ENCODE data around the gene ACOT11.
"Not testable (repeated sequence)": the region's sequence is repeated elsewhere in the genome, so short reads cannot be mapped to it uniquely, and the experiment has no call there.

ACOT11 gene

DNA sequence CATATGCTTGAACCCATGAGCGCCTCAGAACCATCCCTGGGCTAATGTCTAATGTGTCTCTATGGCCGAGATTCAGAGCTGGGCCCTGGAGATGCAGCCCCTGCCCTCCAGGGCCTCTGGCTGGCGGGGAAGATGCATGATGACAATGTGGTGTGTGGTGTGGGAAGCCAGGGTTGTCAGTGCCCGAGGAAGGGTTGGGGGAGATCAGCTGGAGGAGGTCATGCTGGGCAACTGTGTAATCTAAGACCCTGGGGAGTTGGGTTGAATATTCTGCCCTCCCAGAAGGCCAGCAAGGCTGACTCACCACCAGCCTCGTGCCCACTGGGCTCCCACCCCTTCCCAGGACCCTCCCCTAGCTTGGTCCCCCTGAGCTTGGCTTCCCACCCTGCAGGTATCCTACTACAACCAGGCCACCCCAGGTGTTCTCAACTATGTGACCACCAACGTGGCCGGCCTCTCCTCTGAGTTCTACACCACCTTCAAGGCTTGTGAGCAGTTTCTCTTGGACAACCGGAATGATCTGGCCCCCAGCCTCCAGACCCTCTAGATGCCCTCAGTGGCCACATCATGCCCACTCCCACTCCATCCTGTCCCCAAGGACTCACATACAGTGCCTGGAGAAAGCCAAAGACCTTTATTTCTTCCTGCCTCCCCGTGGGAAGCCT is 60.7 kb downstream of the ACOT11 start:
- no peak for DNase-seq (ENCODE audit: low spot score)

- DNase-seq (ENCODE audit: low spot score) = no peak
Measured at GRCh38 chr1:54609301-54609921, 61.4 kb downstream of the ACOT11 start.

DNA sequence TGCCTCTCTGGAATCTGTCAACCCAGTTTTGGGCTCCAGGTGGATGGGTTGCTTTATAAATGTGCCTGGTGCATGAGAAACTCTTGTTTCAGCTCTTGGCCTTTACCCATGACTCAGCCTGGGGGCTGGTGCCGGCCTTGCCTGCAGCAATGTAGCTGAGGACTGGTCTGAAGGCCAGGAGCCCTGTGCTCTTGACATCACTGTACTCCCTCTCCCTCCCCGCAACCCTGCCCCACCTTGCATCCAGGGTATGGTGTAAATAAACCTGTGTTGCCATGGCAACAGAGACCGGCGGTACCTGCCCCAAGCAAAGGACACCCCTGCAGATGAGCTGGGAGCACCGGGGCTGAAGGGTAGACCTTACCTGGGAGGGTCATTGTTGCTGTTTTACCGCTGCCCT is 62.0 kb downstream of the ACOT11 start:
- DNase-seq (ENCODE audit: low spot score) = no peak

GRCh38 chr1:54610601-54611580 is 62.9 kb downstream of the ACOT11 start:
- no peak for DNase-seq (ENCODE audit: low spot score)

DNA sequence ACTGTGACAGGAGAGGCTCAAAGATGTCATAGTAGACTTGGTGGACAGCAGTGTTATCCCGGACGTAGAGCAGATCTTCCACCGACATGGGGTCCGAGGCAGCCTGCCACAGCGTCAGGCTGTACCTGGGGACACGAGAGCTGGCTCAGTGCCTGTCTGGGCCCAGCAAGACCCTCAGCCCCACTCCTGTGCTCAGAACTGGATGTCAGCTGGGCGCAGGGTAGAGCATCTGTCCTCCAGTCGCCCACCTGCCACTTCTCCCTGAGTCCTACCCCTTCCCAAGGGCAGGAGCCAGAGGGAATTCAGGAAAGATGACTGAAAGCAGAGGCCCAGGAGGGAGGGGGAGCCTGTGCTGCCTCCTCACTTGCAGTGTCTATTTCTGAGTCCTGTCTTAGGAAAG is 63.6 kb downstream of the ACOT11 start:
- no peak for DNase-seq (ENCODE audit: low spot score)

- DNase-seq (ENCODE audit: low spot score) = no peak
Measured at GRCh38 chr1:54614024-54614423, 66.0 kb downstream of the ACOT11 start.

GRCh38 chr1:54614563-54614962 is 66.5 kb downstream of the ACOT11 start:
- DNase-seq (ENCODE audit: low spot score) = no peak

DNA sequence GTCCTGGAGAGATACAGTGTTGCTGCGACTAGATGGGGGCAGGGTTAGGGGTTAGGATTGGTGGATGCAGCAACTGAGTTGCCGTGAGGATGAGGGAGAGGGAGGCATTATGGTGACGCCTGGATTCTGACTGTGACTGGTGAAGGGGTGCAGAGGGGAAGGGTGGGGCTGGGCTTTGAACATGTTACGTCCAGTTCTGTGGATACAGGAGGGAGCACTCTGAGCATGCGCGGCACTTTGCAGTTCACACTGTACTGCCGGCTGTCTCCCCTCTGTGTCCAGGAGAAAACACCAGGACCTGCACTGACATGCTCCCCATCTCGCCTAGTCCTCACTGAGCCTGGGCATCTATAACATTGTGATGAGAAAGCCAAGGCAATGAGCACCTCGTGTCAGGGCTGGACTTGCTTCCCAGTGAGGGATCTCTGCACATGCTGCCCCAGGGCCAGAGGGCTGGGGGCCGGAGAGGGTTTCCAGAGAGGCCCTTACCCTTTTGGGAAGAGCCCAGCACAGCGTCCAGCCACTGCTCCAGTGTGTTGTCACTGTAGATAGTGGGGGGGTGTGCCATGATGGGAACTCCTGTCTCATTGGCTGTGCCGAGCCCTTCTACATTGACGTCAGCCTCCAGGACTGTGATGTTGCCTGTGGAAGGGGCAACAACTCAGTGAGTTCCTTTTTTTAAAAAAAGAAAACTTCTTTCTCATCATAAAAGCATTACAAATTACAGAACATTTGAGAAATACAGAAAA is 67.7 kb downstream of the ACOT11 start:
- no peak for DNase-seq (ENCODE audit: low spot score)

GRCh38 chr1:54619749-54620148 is 71.7 kb downstream of the ACOT11 start:
- DNase-seq (ENCODE audit: low spot score) = no peak

- DNase-seq (ENCODE audit: low spot score) = no peak
Measured at GRCh38 chr1:54623216-54624007, 75.4 kb downstream of the ACOT11 start, which contains the start of gene FAM151A. Gene FAM151A (minus strand): TSS chr1:54623525. CDS start chr1:54623395, 130 bp downstream.

DNA sequence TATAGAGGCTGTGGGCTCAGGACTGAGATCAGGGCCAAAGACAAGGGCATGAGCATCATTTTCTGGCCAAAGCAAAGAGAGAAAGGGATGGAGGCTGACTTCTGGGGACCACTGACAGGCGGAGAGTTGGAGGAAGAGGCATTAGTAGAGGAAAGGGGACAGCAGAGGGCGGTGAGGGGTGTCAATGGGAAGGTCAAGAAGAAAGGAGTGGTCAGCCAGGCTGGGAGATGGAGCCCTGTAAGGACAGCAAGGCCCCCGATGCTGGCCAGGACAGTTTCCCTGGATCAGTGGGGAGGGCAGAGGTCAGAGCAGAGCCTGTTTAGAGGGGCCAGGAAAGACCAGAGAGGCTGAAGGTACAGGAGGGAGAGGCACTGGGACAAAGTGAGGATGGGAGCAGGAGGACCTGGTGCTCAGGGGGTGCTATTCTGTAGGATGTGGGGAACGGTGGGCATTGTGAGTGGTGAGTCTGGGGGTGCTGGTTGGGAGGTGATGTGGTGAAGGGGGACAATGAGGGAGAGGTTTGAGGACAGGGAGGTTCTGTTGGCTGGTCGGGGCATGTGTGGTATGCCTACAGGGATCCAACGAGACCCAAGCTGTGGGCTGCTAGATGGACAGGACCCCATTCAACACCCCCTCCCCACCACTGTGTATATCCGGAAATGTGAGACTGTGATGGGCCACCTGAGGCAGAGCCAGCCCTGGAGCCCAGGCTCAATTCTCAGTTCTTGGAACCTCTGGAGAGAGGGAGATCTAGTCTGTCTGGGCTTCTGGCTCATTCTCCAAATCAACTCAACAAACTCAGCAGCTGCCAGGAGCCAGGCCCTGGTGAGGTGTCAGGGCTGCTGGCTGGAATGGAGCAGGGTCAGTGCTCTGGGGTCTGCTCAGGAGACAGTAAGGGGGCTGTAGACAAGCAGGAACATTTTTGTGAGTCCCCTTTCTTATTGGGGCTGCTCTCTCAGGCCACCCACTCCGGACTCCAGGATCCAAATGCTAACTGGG is 76.7 kb downstream of the ACOT11 start:
- no peak for DNase-seq (ENCODE audit: low spot score)

DNA sequence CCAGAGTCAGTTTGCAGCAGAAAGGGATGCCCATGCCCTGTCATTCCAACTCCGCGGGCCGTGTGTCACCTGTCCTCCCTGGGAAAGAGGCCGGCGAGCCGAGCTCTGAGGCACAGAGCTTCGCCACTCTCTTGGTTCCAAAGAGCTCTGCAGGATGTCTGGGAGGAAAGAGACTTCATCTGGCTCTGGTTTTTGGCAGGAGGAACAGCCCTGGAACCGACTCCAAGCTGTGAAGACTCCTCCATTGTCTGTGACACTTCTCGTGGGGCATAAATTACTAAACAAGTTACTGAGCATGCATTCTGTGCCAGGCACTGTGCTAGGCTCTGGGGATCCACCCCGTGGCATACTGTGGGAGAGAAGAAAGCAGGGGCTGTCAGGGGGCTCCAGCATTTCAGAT is 79.2 kb downstream of the ACOT11 start:
- DNase-seq (ENCODE audit: low spot score) = no peak

DNA sequence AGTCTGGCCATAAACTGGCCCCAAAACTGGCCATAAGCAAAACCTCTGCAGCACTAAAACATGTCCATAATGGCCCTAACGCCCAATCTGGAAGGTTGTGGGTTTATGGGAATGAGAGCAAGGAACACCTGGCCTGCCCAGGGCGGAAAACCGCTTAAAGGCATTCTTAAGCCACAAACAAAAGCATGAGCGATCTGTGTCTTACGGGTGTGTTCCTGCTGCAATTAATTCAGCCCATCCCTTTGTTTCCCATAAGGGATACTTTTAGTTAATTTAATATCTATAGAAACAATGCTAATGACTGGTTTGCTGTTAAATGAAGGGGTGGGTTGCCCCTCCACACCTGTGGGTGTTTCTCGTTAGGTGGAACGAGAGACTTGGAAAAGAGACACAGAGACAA is 87.8 kb downstream of the ACOT11 start:
- not testable (repeated sequence) for DNase-seq (ENCODE audit: low spot score)

DNA sequence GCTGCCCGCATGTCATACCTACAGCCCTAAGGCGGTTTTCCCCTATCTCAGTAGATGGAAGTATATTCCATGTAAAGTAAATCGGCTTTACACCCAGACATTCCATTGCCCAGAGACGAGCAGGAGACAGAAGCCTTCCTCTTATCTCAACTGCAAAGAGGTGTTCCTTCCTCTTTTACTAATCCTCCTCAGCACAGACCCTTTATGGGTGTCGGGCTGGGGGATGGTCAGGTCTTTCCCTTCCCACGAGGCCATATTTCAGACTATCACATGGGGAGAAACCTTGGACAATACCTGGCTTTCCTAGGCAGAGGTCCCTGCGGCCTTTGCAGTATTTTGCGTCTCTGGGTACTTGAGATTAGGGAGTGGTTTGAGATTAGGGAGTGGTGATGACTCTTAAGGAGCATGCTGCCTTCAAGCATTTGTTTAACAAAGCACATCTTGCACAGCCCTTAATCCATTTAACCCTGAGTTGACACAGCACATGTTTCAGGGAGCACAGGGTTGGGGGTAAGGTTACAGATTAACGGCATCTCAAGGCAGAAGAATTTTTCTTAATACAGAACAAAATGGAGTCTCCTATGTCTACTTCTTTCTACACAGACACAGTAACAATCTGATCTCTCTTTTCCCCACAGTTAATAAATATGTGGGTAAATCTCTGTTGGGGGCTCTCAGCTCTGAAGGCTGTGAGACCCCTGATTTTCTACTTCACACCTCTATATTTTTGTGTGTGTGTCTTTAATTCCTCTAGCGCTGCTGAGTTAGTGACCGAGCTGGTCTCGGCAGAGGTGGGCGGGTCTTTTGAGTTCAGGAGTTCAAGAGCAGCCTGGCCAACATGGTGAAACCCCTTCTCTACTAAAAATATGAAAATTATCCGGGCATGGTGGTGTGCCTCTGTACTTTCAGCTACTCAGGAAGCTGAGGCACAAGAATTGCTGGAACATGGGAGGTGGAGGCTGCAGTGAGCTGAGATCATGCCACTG is 88.7 kb downstream of the ACOT11 start:
- DNase-seq (ENCODE audit: low spot score) = not testable (repeated sequence)

GRCh38 chr1:54640361-54640760 is 92.3 kb downstream of the ACOT11 start:
- no peak for DNase-seq (ENCODE audit: low spot score)

GRCh38 chr1:54640863-54641836 is 93.1 kb downstream of the ACOT11 start, which contains the start of gene MROH7:
Gene MROH7 (plus strand): TSS chr1:54641786. CDS start chr1:54652927, 11,141 bp downstream.
- DNase-seq (ENCODE audit: low spot score) = no peak

GRCh38 chr1:54643736-54644135 is 95.7 kb downstream of the ACOT11 start:
- DNase-seq (ENCODE audit: low spot score) = no peak

Measured in kidney capillary endothelial cell (primary cell).